Mammary epithelial cell (primary cell): Measurements from ENCODE around the gene PARP6.

Experiments
- EZH2 ChIP-seq: IDR thresholded peaks from 2 replicates; pipeline ENCODE4 v1.6.1; 2012; ENCODE audit warnings: low read length, inconsistent platforms, borderline replicate concordance
- TF ChIP-seq, protein P1 (sequence below), 2 donors: IDR thresholded peaks in 1 of 2; conservative IDR thresholded peaks in 1 of 2; 2 replicates each; pipeline ENCODE4 v1.5.1; 2011 to 2012; ENCODE audit warnings: inconsistent platforms in 2 of 2, low read length in 2 of 2, mild to moderate bottlenecking in 2 of 2, control low read depth in 1 of 2, low read depth in 1 of 2; ENCODE audit not compliant: insufficient read depth in 1 of 2; ENCODE audit errors: extremely low read depth in 1 of 2

DNA sequence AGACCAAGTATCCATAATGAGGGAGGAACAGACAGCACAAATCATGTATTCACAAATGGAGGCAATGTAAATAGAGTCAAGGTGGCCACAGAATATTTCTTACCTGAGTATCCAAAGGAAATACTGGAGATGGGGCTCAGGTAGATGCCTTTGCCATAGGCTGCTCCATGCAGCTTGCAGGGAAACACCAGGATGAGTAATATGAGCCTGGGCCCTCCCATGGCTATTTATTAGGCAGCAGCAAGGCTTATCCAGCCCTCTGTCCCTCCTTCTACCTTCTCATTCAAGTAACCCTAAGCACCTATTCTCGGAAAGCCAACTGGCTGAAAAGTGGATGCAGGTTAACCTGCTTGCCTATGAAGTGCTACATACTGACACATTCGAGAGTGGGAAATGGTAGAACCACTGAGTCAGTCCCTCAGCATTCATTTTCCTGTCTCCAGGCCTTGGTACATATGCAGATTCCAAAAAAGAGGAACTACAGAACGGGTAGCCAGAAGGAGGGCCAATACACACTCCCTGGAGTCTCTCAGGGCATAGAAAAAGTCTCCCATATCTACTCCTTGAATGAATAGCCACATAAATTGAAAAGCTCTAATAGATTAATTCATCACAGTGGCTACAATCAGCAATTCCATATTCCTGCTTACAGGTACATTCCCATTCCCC is 23.1 kb downstream of the PARP6 start:
- TF ChIP-seq EZH2: no peak
- TF ChIP-seq, protein P1, sequence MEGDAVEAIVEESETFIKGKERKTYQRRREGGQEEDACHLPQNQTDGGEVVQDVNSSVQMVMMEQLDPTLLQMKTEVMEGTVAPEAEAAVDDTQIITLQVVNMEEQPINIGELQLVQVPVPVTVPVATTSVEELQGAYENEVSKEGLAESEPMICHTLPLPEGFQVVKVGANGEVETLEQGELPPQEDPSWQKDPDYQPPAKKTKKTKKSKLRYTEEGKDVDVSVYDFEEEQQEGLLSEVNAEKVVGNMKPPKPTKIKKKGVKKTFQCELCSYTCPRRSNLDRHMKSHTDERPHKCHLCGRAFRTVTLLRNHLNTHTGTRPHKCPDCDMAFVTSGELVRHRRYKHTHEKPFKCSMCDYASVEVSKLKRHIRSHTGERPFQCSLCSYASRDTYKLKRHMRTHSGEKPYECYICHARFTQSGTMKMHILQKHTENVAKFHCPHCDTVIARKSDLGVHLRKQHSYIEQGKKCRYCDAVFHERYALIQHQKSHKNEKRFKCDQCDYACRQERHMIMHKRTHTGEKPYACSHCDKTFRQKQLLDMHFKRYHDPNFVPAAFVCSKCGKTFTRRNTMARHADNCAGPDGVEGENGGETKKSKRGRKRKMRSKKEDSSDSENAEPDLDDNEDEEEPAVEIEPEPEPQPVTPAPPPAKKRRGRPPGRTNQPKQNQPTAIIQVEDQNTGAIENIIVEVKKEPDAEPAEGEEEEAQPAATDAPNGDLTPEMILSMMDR (conservative IDR thresholded peaks at IDR 0.05 in 1 of 2, IDR thresholded peaks at IDR 0.05 in 1 of 2; ENCODE audit: extremely low read depth in 1 of 2, insufficient read depth in 1 of 2, low read depth in 1 of 2, low read length in 2 of 2): no peak
